GM23338 (cell line): ENCODE results near the gene LAPTM5. TPM values are rescaled to one million over a fixed set of nuclear protein-coding genes. Genes with fewer than 3 reads are reported as not detected.

Experiments used
- ATAC-seq: fragments of 200-7000 bp; cut with Tn5 transposase; 3 replicates; pipeline ENCODE4 v1.9.1; 2020
- DNase-seq: peaks from one replicate; pipeline ENCODE4 v3.0.0-alpha.2; 2015; ENCODE audit warnings: low spot score
- H2AFZ ChIP-seq: fragments of 200-600 bp; sonication (generic); 2 replicates; pipeline ENCODE4 v1.8.0; 2016; ENCODE audit warnings: antibody characterized with exemption, mild to moderate bottlenecking, moderate library complexity
- H3F3A ChIP-seq: fragments of 200-600 bp; sonication (generic); replicated peaks from 2 replicates; pipeline ENCODE4 v1.8.0; 2017; ENCODE audit warnings: antibody characterized with exemption, mixed run types, low read depth
- H3K27ac ChIP-seq: fragments of 200-600 bp; sonication (generic); 2 replicates; pipeline ENCODE4 v1.6.1; 2016; ENCODE audit warnings: low read depth
- H3K27me3 ChIP-seq: fragments of 200-600 bp; sonication (generic); 2 replicates; pipeline ENCODE4 v1.8.0; 2016; ENCODE audit warnings: mild to moderate bottlenecking, mixed run types, moderate library complexity; ENCODE audit not compliant: insufficient read depth
- H3K36me3 ChIP-seq: fragments of 200-600 bp; sonication (generic); 2 replicates; pipeline ENCODE4 v1.8.0; 2016; ENCODE audit warnings: mild to moderate bottlenecking; ENCODE audit not compliant: insufficient read depth
- H3K4me1 ChIP-seq: fragments of 200-600 bp; sonication (generic); 2 replicates; pipeline ENCODE4 v1.8.0; 2016; ENCODE audit warnings: mild to moderate bottlenecking, moderate library complexity; ENCODE audit not compliant: insufficient read depth
- H3K4me2 ChIP-seq: fragments of 200-600 bp; sonication (generic); 2 replicates; pipeline ENCODE4 v1.7.1; 2017; ENCODE audit warnings: mixed run types
- H3K4me3 ChIP-seq: fragments of 200-600 bp; sonication (generic); 2 replicates; pipeline ENCODE4 v1.6.1; 2016; ENCODE audit warnings: mixed run types
- H3K79me2 ChIP-seq: fragments of 200-600 bp; sonication (generic); replicated peaks from 2 replicates; pipeline ENCODE4 v1.8.0; 2017; ENCODE audit warnings: mild to moderate bottlenecking; ENCODE audit not compliant: insufficient read depth
- H3K9me2 ChIP-seq: fragments of 200-600 bp; sonication (generic); 2 replicates; pipeline ENCODE4 v1.8.0; 2017; ENCODE audit not compliant: insufficient read depth
- H4K20me1 ChIP-seq: fragments of 200-600 bp; sonication (generic); replicated peaks from 2 replicates; pipeline ENCODE4 v1.8.0; 2017; ENCODE audit warnings: mild to moderate bottlenecking; ENCODE audit not compliant: insufficient read depth
- H3K27ac Mint-ChIP-seq: 2 replicates; pipeline ENCODE4 v1.8.0; 2020; ENCODE audit warnings: inconsistent platforms, mild to moderate bottlenecking, moderate library complexity, mixed read lengths
- H3K27me3 Mint-ChIP-seq: 3 replicates; pipeline ENCODE4 v1.8.0; 2022; ENCODE audit warnings: low read depth, mild to moderate bottlenecking, moderate library complexity, mixed read lengths, inconsistent platforms; ENCODE audit not compliant: insufficient read depth, poor library complexity
- H3K36me3 Mint-ChIP-seq: 3 replicates; pipeline ENCODE4 v1.8.0; 2021; ENCODE audit warnings: low read depth, mild to moderate bottlenecking, inconsistent platforms, moderate library complexity, mixed read lengths
- H3K4me1 Mint-ChIP-seq: 3 replicates; pipeline ENCODE4 v1.8.0; 2020; ENCODE audit warnings: mild to moderate bottlenecking, inconsistent platforms, mixed read lengths
- H3K4me3 Mint-ChIP-seq: 3 replicates; pipeline ENCODE4 v1.8.0; 2021; ENCODE audit warnings: moderate library complexity, mild to moderate bottlenecking, inconsistent platforms, mixed read lengths
- H3K9me3 Mint-ChIP-seq: 3 replicates; pipeline ENCODE4 v1.8.0; 2020; ENCODE audit warnings: moderate library complexity, mild to moderate bottlenecking, inconsistent platforms, mixed read lengths
- EZH2phosphoT487 ChIP-seq: fragments of 200-600 bp; sonication (generic); IDR thresholded peaks from one replicate; pipeline ENCODE4 v1.8.1; 2018; ENCODE audit warnings: antibody characterized with exemption; ENCODE audit not compliant: unreplicated experiment
- POLR2AphosphoS5 ChIP-seq: IDR thresholded peaks from 2 replicates; pipeline ENCODE4 v1.6.1; 2016; ENCODE audit warnings: antibody characterized with exemption, low read depth
- REST ChIP-seq: IDR thresholded peaks from one replicate; pipeline ENCODE4 v1.6.1; 2018; ENCODE audit warnings: antibody characterized with exemption; ENCODE audit not compliant: unreplicated experiment
- STAT1 ChIP-seq: IDR thresholded peaks from one replicate; pipeline ENCODE4 v1.6.1; 2016; ENCODE audit warnings: antibody characterized with exemption; ENCODE audit not compliant: unreplicated experiment
- ZNF114 ChIP-seq: fragments of 250-450 bp; sonication (Bioruptor Pico); IDR thresholded peaks from 2 replicates; pipeline ENCODE4 v1.5.0; 2020; ENCODE audit warnings: mild to moderate bottlenecking, moderate library complexity
- ZNF331 ChIP-seq: fragments of 250-450 bp; sonication (Bioruptor Pico); IDR thresholded peaks from 2 replicates; pipeline ENCODE4 v1.5.0; 2020; ENCODE audit warnings: low read depth, mild to moderate bottlenecking, moderate library complexity
- ZNF462 ChIP-seq: fragments of 250-450 bp; sonication (Bioruptor Pico); IDR thresholded peaks from 2 replicates; pipeline ENCODE4 v1.5.0; 2020; ENCODE audit warnings: mild to moderate bottlenecking, moderate library complexity
- polyA plus RNA-seq: library from polyadenylated mRNA; unstranded; fragments of >200 nt; fragmentation: Nextera tagmentation; extraction: Ambion mirVana; gene quantifications from 2 replicates; pipeline ENCODE4 v1.2.1, GENCODE V29; 2016
- total RNA-seq: library from RNA; depleted of rRNA; stranded (reverse); fragments of >200 nt; shearing (Covaris generic); gene quantifications from 2 replicates; pipeline ENCODE4 v1.2.3, GENCODE V29; 2014

Gene LAPTM5
- total and polyA plus RNA-seq, 2 experiments from 2014 or later: 0.21 TPM; not detected in 1

DNA sequence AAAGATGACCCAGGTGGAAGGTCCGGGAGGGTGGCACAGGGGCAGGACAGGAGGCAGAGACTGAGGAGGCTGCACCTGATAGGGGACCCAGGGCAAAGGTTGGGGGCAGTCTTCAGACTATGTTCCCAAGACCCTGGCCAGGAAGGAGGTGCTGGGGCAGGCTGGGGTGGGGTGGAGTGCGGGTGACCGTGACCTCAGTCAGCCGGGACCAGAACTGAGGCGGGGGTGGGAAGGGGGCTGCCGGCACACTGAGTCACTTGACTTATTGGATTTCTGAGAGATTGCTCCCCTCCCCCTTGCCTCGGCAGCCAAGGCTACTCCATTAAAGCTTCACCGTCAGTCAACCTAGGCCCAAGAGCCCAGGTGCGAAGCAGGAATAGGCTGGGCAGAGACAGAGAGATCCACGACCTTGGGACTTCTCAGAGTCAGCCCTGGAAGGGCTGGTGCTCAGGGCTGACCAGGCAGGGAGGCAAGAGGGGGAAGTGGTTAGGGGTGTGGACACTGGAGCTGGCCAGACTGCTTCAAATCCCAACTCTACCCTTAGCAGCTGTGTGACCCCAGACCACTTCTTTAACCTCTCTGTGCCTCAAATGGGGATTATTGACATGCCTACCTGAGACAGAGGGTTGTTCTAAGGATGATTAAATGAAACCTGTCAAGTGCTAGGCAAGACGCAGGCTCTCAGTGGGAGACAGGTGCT is 47.9 kb upstream of the LAPTM5 start:
- Mint-ChIP-seq H3K4me1 (peaks cover 64% of the 10 kb centered on the region), H3K27ac (no peak overlapping the region)
- no peak for ATAC-seq

GRCh38 chr1:30804822-30805221 is 47.2 kb upstream of the LAPTM5 start:
- Mint-ChIP-seq H3K4me3 (no peak overlapping the region), H3K36me3 (no peaks in the 10 kb centered on the region), H3K27ac (no peak overlapping the region), H3K4me1 (peaks cover 58% of the 10 kb centered on the region), H3K9me3 (no peaks in the 10 kb centered on the region), H3K27me3 (peaks cover 11% of the 10 kb centered on the region)
- no peak overlapping the region for H3K27ac ChIP-seq
- no peaks in the 10 kb centered on the region for H4K20me1 ChIP-seq
- no peak for ATAC-seq
- no peak for DNase-seq
- peaks cover 25% of the 10 kb centered on the region for H3K4me1 ChIP-seq
- peak overlapping the region; percentile 20; the same call in 1 of the 2 replicates for H3K4me2 ChIP-seq
- no peaks in the 10 kb centered on the region for H3K79me2 ChIP-seq
- no peaks in the 10 kb centered on the region for H3K9me2 ChIP-seq
- no peaks in the 10 kb centered on the region for H3K27me3 ChIP-seq
- H2AFZ ChIP-seq: 0 out of 2 replicates have a peak overlapping the region, but pooled peaks have one; percentile 28
- no peaks in the 10 kb centered on the region for H3K36me3 ChIP-seq
- no peak overlapping the region for H3K4me3 ChIP-seq
- H3F3A ChIP-seq: no peaks in the 10 kb centered on the region
- TF ChIP-seq STAT1 (no peak), ZNF114 (CRISPR knock-in tag) (no peak), ZNF462 (CRISPR knock-in tag) (no peak), POLR2AphosphoS5 (no peak), ZNF331 (CRISPR knock-in tag) (no peak), EZH2phosphoT487 (no peak)

More for the DNA sequence above, 47.9 kb upstream of the LAPTM5 start:
- TF ChIP-seq STAT1 (no peak), REST (no peak), POLR2AphosphoS5 (no peak)
- H4K20me1 ChIP-seq: no peaks in the 10 kb centered on the region
- H3K4me3 Mint-ChIP-seq: no peak overlapping the region
- H3K27me3 ChIP-seq: no peaks in the 10 kb centered on the region
- H3K4me2 ChIP-seq: no peak overlapping the region; the same call in 1 of the 2 replicates
- H3K36me3 Mint-ChIP-seq: no peaks in the 10 kb centered on the region
- H3K36me3 ChIP-seq: no peaks in the 10 kb centered on the region
- peaks cover 31% of the 10 kb centered on the region for H3K4me1 ChIP-seq
- no peaks in the 10 kb centered on the region for H3K9me2 ChIP-seq
- no peaks in the 10 kb centered on the region for H3F3A ChIP-seq
- H3K27ac ChIP-seq: no peak overlapping the region
- H3K79me2 ChIP-seq: no peaks in the 10 kb centered on the region
- no peak overlapping the region for H2AFZ ChIP-seq
- peaks cover 12% of the 10 kb centered on the region for H3K27me3 Mint-ChIP-seq
- H3K9me3 Mint-ChIP-seq: no peaks in the 10 kb centered on the region
- H3K4me3 ChIP-seq: no peak overlapping the region
- DNase-seq: no peak
